Activated CD4-positive, alpha-beta T cell treated with anti-CD3 and anti-CD28 coated beads, Interleukin-2, amount 50 U/mL, for 4 hours (primary cell): ENCODE data around the gene ROS1.

Experiments used
- DNase-seq, 2 experiments: peaks; one replicate each; pipeline ENCODE4 v3.0.0-alpha.2; 2020

Gene ROS1

GRCh38 chr6:117440706-117441525, 15.2 kb upstream of the ROS1 start:
- no peak for DNase-seq

DNA sequence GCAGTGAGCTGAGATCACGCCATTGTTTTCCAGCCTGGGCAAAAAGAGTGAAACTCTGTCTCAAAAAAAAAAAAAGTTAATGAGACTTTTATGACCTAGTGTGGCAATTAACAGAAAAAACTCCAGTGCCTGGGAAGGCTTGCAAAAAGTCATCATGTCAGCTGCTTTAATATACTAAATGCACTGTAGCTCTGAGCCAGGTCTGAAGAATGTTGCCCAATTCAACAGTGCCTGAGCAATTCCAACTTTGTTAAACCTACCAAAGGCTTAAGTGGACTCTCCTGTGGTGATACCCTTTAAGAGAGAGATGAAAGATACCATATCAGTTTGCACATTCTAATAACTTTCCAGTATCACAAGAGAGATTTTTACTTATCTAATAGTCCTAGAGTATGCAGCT, 6.5 kb upstream of the ROS1 start:
- no peak for DNase-seq

GRCh38 chr6:117423754-117424153, 2.0 kb downstream of the ROS1 start:
- no peak for DNase-seq

GRCh38 chr6:117418320-117418719, 7.4 kb downstream of the ROS1 start:
- no peak for DNase-seq

GRCh38 chr6:117417851-117418250, 7.9 kb downstream of the ROS1 start:
- no peak for DNase-seq

- DNase-seq, result no peak
Measured at GRCh38 chr6:117414770-117415169, 11.0 kb downstream of the ROS1 start.

DNA sequence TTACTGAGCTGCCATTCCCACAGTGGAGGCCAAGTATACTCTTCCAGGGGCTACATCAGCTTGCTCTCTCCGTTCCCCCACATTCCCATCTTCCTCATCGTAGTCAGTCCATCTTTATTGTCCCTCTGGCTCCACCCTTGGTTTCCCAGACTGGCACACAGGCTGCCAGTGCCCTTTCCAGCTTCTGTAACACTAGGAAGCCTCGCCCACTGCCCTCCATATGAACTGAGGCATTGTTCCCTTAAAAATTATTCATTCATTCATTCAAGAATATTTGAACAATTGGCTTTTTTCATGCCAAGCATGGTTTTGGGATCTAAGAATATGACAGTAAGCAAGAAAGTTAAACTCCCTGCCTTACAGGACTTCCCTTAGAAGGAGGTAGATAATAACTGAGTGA, 14.3 kb downstream of the ROS1 start:
- no peak for DNase-seq

DNA sequence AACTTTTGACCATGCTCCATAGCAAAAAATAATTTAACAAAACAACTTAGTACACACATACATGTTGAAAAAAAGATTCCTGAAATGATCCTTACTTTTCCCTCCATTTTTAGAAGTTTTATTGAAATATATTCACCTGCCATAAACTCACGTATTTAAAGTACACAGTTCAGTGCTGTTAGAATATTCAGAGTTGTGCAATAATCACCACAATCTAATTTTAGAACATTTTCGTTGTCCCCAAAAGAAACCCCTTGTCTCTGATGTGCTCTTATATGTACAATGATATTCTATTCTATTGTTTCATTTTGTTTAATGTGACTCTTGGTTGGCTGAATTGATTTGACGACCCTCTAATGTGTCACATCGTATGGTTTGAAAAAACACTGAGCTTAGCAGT, 15.9 kb downstream of the ROS1 start:
- DNase-seq, result no peak

DNA sequence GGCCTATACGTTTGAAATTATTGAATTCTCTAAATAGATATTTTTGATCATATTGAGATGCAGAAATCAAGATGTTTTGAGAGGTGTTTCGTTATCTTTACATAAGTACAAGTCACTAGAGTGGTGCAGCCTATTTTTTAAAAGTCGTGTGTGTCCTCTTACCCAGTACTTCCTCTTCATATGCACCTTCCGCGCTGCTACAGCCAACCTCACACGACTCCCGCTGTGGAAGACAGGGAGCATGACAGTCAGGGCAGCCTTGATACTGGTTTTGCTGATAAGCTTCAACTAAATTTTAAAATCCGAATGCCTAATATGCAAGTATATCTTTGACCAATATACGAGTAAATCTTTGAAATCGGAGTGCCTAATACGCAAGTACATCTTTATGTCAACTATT, 16.3 kb downstream of the ROS1 start:
- DNase-seq, result no peak

DNA sequence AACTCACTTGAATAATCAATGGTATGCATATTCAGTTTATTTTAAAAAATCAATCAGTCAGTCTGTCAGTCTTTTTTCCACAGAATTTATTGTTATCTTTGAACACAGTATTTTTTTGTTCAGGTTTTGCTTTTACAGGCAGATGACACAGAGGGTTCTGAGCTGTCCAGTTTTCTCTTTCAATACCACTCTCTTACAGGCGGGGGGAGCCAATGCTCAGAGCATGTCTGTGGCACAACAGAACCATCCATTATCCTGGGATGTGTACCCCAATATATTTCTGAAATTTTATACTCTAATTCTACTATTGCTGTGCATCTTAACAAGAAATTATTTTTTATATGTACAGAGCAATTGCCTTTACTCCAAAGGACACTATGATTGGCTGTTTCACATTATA, 21.2 kb downstream of the ROS1 start:
- DNase-seq, result no peak

- no peak for DNase-seq
Measured at GRCh38 chr6:117401799-117402198, 23.9 kb downstream of the ROS1 start.

DNA sequence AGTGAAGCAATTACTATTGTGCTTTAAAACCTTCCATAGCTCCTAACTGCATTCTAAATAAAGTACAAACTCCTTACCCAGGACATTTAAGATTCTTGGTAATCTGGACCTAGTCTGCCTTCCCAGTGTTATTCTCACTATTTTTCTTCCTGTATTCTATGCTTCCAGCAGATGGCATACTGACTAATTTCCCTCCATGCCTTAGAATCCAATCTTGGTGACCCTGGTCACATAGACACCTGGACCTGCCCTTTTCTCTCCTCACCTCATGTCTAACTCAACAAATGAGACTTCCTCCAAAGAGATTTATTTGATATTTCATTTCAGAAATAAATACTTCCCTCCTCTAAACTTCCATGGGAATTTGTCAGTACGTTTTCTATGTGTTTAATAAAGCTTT, 25.8 kb downstream of the ROS1 start:
- DNase-seq, result no peak

GRCh38 chr6:117399126-117399525, 26.6 kb downstream of the ROS1 start:
- DNase-seq, result no peak

DNA sequence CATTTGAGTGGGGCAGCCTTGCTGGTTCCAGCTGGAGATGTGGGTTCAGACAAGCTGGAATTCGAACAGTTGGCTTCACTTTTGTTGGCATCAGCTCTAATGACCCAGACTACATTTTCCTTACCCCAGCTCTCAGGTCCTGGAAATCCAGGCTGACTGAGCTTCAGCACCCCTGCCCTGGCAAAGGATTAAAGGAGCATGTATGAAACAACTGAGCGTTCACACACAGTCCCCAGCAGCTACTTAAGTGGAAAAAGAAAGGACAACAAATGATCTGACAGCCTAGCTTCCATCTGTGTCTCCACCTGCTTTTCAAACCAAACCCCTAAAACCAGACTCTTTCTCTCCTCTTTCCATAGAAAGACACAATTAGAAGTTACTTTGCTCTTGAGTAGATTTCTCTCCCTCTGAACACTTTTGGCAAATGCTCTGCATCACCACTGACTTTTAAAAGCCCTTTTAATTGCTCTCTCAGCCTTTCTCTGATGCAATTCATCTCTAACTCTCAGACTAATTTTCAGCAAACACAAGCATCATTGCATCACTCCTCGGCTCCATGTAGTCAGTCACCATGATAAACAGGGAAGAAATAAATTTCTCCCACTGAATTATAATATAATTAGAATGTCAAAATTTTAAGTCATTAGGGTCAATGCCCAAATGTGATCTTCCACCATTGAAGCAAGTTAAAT, 28.1 kb downstream of the ROS1 start:
- no peak for DNase-seq

GRCh38 chr6:117396228-117396627, 29.5 kb downstream of the ROS1 start:
- DNase-seq, result no peak

- DNase-seq, result no peak
Measured at GRCh38 chr6:117395164-117395563, 30.6 kb downstream of the ROS1 start.

- no peak for DNase-seq
Measured at GRCh38 chr6:117393045-117393444, 32.7 kb downstream of the ROS1 start.

DNA sequence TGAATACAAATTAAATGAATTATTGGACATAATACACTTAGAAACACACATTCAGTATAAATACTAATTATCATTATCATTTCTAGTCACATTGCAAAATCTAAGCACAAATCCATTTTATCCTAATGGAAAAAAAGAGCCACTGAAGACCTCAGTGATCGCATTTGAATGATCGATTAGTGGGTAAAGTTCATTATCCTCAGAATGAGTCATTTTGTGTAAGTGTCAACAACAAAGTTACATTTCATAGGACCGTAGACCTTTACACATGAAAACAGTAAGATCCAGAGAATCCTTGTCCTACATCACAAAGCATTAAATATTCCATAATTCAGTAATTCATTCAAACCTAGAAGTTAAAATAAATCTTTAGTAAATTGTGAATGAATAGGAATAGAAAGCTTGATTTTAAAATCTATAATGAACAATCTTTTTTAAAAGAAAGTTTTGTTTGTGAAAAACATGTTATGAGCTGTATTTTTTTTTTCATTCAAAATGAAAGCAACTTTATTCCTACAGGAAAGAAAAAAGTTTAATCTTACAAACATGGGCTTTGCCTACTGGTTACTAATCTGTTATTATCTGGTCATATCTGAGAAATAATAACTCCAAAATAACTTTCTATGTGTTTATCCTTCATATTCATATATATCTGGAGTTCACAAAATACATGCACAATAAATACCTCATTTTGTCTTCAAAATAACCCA, 33.7 kb downstream of the ROS1 start:
- DNase-seq, result no peak

DNA sequence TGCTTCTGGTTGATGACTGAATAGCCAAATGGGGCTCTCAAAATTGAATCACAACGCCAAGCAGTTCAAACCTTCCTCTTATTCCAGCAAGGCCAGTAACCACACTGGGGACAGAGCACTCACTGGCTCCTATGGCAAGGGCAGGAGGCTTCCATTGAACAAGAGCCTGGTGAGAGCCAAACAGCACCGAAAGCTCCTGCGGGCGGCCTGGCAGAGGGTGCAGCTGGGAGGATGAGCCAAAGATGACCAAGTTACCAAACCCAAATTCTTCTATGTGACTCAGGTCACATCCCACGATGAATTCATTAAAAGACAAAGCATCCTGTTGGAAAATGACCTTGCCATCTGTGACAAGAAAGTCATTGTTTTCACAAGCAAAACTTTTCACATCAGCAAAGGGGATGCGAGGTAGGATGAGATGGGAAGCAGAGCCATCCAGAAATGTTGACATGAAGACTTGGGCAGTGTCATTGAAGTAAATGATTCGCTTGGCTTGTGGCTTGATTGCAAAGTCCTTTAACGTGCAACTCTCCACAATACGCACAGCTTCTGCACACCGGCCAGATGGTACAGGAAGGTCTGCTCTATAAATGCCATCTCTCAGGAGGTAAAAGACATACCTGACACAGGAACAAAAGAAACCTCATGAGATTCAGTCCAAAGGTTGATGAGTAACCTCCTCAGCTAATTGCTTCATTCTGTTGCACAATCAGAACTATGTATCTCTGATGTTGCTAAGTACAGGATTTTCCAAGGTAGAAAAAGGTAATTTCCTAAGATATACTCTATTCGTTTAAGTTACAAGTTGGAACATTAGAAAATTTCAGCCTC, 36.3 kb downstream of the ROS1 start:
- no peak for DNase-seq

DNA sequence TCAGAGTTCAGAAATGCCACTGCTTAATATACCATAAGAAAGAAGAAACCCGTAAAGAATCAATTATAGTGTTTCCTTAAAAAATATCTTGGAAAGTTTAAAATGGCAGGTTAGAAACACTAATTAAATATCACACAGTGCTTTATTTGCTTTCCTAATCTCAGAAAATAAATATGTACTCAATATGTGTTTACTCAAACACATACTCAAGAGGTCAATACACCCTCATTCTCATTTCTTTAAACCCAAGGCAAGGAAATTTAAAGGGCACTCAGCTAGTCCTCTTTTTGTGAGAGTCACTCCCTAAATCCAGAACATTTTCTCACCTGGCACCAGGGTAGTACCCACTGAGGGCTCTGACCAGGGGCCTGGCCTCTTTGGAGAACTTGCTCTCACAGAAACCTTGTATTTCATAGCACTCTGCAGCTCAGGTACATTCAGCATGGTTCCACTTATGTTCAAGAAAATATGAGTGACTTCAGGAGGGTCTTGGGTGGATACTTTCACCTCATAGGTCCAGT, 38.2 kb downstream of the ROS1 start:
- DNase-seq, result no peak

DNA sequence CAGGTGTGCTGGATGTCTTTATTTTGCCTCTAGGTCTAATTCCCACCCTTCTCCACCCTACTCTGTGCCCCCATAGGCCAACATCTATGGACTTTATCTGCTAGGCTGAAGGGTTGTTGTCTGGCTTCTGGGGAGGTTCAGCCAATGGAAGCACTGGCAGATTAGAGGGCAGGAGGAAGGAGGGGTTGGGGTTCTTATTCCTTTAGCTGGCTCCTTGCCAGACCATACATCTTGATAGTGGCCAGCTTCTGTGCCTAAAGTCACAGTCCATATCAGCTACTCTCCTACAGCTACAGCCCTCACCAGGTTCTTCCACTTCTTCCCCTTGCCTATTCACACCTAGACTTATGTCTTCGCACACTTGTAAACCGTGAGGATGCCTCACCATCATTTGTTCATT, 41.1 kb downstream of the ROS1 start:
- no peak for DNase-seq

DNA sequence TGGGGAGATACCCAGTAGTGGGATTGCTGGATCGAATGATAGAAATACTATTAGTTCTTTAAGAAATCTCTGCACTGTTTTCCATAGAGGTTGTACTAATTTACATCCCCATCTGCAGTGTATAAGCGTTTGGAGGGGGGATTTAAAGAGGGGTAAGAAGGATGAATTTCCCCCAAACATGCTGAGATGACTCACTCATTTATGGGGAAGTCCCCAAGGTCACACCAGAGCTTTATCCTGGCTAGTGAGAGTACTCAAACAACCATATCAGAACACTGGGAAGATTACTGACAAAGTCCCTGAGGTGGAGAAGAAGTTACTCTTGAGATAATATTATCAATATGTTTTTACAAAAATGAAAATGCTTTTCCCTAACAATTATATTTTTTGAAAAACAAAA, 44.0 kb downstream of the ROS1 start:
- DNase-seq, result no peak

DNA sequence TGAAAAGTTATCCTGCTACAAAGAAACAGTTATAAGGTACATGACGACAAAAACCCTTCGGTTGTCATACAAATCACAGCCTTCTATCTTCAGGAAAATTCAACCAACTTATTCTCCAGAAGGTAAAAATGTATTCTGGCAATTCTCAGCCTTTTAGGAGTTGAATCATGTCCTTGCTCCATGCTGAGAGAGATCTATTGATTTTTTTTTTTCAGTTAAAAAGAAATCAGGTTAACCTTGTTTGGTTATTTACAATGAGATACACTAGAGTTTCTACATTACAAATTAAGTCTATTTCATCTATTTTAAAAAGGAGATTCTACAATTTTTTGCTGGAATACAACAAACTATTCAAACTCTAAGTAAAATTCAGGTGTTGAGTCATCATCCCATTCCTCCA, 45.4 kb downstream of the ROS1 start:
- DNase-seq, result no peak
